Common myeloid progenitor, CD34-positive (primary cell): ENCODE data around the gene ELOVL5.

Experiments used
- CTCF ChIA-PET: fragments of 350-600 bp; sonication (Branson Sonifier 250); formaldehyde crosslinking; loops from one replicate; lab custom pipeline; 2021; ENCODE audit warnings: antibody characterized with exemption; lab: Charles Lee
- POLR2A ChIA-PET: fragments of 350-600 bp; sonication (Branson Sonifier 250); formaldehyde crosslinking; loops from one replicate; lab custom pipeline; 2021; ENCODE audit warnings: antibody characterized with exemption; lab: Charles Lee
- DNase-seq, 3 donors: peaks; one replicate each; pipeline versions ENCODE4 v3.0.0 to v3.0.0-alpha.2; 2013
- H3K27ac ChIP-seq, 2 experiments: 1 replicate in 1 of 2; 2 replicates in 1 of 2; pipeline ENCODE4 v1.7.0; 2013; ENCODE audit warnings: inconsistent platforms in 2 of 2, low read length in 2 of 2, mild to moderate bottlenecking in 2 of 2, low read depth in 1 of 2, moderate library complexity in 1 of 2; ENCODE audit not compliant: severe bottlenecking in 2 of 2, insufficient read depth in 1 of 2, poor library complexity in 1 of 2
- H3K27me3 ChIP-seq, 5 experiments: replicated peaks in 2 of 5; 1 replicate in 3 of 5; 2 replicates in 2 of 5; pipeline versions ENCODE4 v1.6.1 to v1.7.0; 2013; ENCODE audit warnings: low read length in 4 of 5, mild to moderate bottlenecking in 2 of 5, moderate library complexity in 2 of 5, inconsistent platforms in 1 of 5; ENCODE audit not compliant: insufficient read depth in 5 of 5, control insufficient read depth in 4 of 5
- H3K36me3 ChIP-seq, 4 experiments: 1 replicate in 2 of 4; 2 replicates in 2 of 4; pipeline versions ENCODE4 v1.6.1 to v1.7.0; 2013; ENCODE audit warnings: low read length in 3 of 4, control low read depth in 1 of 4, mild to moderate bottlenecking in 1 of 4; ENCODE audit not compliant: control insufficient read depth in 4 of 4, insufficient read depth in 4 of 4
- H3K4me1 ChIP-seq, 4 experiments: 1 replicate in 3 of 4; 2 replicates in 1 of 4; pipeline versions ENCODE4 v1.6.1 to v1.7.1; 2013; ENCODE audit warnings: low read length in 3 of 4, mild to moderate bottlenecking in 3 of 4, control low read depth in 1 of 4, inconsistent platforms in 1 of 4, moderate library complexity in 1 of 4; ENCODE audit not compliant: control insufficient read depth in 4 of 4, insufficient read depth in 4 of 4; ENCODE audit errors: control extremely low read depth in 1 of 4
- H3K4me3 ChIP-seq, 7 experiments: 1 replicate in 4 of 7; 2 replicates in 3 of 7; pipeline versions ENCODE4 v1.5.1 to v1.7.0; 2013; ENCODE audit warnings: mild to moderate bottlenecking in 7 of 7, low read length in 6 of 7, moderate library complexity in 6 of 7, inconsistent platforms in 2 of 7, low read depth in 2 of 7, control low read depth in 1 of 7; ENCODE audit not compliant: insufficient read depth in 4 of 7, control insufficient read depth in 1 of 7; ENCODE audit errors: extremely low read depth in 1 of 7
- H3K9me3 ChIP-seq, 5 experiments: 1 replicate in 4 of 5; 2 replicates in 1 of 5; pipeline versions ENCODE4 v1.6.1 to v1.7.1; 2013; ENCODE audit warnings: low read length in 4 of 5, mild to moderate bottlenecking in 2 of 5, inconsistent platforms in 1 of 5, low read depth in 1 of 5, moderate library complexity in 1 of 5; ENCODE audit not compliant: control insufficient read depth in 4 of 5, insufficient read depth in 2 of 5; ENCODE audit errors: control extremely low read depth in 1 of 5
- WGBS: methylation state at CpG from one replicate; pipeline ENCODE4 v1.1.5; 2013; ENCODE audit not compliant: insufficient coverage; 5-methylcytosine and 5-hydroxymethylcytosine counted together

The ELOVL5 gene

DNA sequence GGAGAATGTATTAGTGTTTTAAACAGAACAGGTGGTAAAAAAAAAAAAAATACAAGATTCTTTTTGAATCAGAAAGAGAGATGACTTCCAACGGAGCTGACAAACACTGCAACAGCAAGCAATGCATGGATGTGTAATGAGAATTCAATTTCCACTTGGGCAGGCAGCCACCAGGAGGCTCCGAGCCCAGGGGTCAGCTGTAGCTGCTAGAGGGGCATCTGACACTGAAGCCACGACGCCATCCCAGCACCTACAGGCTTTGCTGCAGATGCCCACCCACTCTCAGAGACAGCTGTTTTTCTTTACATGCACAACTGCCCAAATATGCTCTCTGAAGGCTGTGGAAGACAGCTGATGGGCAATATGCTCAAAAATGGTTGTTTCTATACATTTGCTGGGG, 75.4 kb downstream of the ELOVL5 start:
- CTCF ChIA-PET: interaction anchor here (0.7 to 2.6 kb wide), 10 partner anchors 9 to 441 kb away, joined by 3 to 6 read pairs (median 4); no protein-coding TSS in a partner anchor
- no peak overlapping the region for H3K27ac ChIP-seq
- no peak overlapping the region for H3K4me3 ChIP-seq
- WGBS: 100% methylated on average over 4 of the region's 4 CpGs
- POLR2A ChIA-PET: no interaction called here
- no peaks in the 10 kb centered on the region for H3K27me3 ChIP-seq
- peaks cover 14 to 95% (median 78%) of the 10 kb centered on the region in 4 experiments for H3K36me3 ChIP-seq
- peaks cover 0 to 2% (median 0%) of the 10 kb centered on the region in 4 experiments for H3K4me1 ChIP-seq
- DNase-seq: no peak
- no peaks in the 10 kb centered on the region for H3K9me3 ChIP-seq

DNA sequence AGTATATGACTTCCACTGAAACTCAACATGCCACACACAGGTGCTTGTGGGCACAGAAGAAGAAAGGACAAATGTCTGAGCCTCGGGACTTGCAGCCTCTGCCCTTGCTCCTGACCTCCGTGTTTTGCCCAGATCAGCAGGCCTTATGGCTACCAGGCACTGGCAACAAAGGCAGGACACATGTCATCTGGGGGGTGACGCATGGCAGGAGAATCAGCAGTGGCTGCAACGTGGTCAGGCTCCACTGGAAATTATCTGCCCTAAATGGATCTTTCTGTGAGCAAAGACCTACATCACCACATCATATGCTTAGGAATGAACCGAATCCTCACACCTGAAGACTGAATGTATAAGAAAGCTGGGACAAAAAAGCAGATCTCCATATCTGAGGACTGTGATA, 78.9 kb downstream of the ELOVL5 start:
- Histone ChIP-seq H3K27me3 (no peaks in the 10 kb centered on the region), H3K36me3 (peaks cover 19 to 91% (median 67%) of the 10 kb centered on the region in 4 experiments), H3K4me3 (no peak overlapping the region), H3K9me3 (no peaks in the 10 kb centered on the region), H3K4me1 (peaks cover 1 to 7% (median 4%) of the 10 kb centered on the region in 4 experiments), H3K27ac (no peak overlapping the region)
- CTCF ChIA-PET: interaction anchor here (1.5 kb wide), 1 partner anchor 29 kb away, joined by 3 read pairs; no protein-coding TSS in a partner anchor
- 100% methylated on average over 4 of the region's 5 CpGs for WGBS
- POLR2A ChIA-PET: no interaction called here
- DNase-seq: no peak

DNA sequence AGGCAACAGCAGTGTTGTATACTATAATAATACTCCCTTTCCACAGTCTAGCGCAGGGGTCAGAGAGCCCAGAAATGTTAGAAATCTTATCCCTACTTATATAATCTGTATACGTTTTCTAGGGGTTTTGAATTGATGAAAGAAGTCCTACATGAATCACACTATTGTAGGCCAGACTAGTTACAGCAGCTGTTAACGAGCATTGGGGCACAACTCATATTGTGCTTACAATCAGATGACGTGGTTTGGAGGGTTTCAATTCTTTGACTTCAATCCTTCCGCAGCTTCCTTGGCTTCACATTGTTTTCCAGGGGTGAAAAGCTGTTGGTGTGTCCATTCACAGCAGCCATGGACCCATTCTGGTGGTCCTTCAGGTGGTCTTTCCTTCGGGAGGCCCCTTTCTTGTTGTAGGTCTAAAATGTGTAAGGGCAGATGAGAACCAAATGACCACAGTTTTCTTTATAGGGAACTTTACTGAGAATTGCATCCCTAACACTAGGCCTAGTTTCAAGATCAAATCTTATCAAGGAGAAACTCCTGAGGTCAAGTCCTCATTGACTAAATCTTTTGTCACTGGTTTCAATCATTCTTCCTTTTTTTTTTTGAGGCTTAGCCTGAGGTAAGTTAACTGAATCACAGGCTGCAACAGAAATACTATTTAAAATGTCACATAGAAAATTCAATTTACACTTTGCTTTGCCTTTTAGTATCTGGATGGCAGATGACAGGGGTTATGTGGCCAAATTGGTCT, 79.7 kb downstream of the ELOVL5 start:
- no peak overlapping the region for H3K27ac ChIP-seq
- POLR2A ChIA-PET: no interaction called here
- no peak overlapping the region for H3K4me3 ChIP-seq
- no peaks in the 10 kb centered on the region for H3K9me3 ChIP-seq
- DNase-seq: no peak
- CTCF ChIA-PET: interaction anchor here (1.4 kb wide), 1 partner anchor 11 kb away, joined by 3 read pairs; no protein-coding TSS in a partner anchor
- 97% methylated on average over 3 of the region's 6 CpGs for WGBS
- peaks cover 2 to 7% (median 4%) of the 10 kb centered on the region in 4 experiments for H3K4me1 ChIP-seq
- H3K27me3 ChIP-seq: no peaks in the 10 kb centered on the region
- H3K36me3 ChIP-seq: peaks cover 14 to 91% (median 69%) of the 10 kb centered on the region in 4 experiments

DNA sequence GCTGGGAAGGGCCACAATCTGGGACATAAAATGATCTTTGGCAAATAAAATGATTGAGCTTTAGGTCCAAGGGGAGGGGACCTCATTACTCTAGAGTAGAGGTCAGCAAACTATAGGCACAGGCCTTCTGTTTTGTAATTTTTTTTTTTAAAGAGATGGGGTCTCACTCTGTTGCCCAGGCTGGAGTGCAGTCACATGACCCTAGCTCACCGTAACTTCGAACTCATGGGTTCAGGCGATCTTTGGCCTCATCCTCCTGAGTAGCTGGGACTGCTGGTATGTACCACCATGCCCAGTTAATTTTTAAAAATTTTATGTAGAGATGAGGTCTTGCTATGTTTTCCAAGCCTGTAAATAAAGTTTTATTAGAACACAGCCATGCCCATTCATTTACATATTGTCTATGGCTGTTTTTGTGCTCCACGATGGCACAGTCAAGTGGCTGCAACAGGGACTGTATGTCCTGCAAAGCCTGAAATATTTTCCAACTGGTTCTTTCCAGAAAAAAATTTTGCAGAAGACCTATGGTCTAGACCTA, 82.1 kb downstream of the ELOVL5 start:
- ChIA-PET CTCF (no interaction called here), POLR2A (no interaction called here)
- H3K4me1 ChIP-seq: peaks cover 2 to 7% (median 4%) of the 10 kb centered on the region in 4 experiments
- no peak overlapping the region for H3K27ac ChIP-seq
- WGBS: 97% methylated on average over 4 of the region's 4 CpGs
- no peak overlapping the region for H3K4me3 ChIP-seq
- H3K36me3 ChIP-seq: peaks cover 10 to 86% (median 65%) of the 10 kb centered on the region in 4 experiments
- no peak for DNase-seq
- H3K27me3 ChIP-seq: no peaks in the 10 kb centered on the region
- no peaks in the 10 kb centered on the region for H3K9me3 ChIP-seq

DNA sequence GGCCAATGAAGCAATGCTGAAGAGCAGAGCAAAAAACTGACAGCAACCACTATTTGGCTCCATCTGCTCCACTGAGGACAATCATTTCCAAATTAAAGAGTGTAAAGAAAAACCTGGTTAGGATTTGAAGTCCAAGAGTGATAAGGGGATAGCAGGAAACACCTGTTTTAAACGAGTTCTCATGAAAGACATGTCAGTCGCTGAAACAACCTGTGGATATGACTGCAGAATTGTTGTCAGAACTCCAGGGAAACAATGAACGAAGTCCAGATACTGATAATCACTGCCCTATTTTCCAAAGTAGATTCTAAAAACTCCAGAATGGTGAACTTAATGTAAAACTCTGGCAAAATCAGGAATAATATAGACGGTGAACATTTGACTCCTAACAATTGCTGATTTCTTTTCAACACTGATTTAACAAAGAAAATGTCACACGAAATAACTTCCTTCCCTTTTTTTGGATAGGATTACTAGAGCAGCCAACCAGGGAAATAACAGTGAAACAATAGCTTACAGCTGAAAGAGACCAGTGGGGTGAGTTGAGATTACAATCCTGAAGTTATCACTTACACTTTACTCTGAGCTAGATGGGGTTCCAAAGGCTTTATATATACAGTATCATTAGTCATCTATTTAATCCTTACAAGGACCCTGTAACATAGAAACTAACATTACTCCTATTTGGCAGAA, 83.7 kb downstream of the ELOVL5 start:
- H3K4me3 ChIP-seq: no peak overlapping the region
- H3K36me3 ChIP-seq: peaks cover 14 to 87% (median 61%) of the 10 kb centered on the region in 4 experiments
- peaks cover 2 to 7% (median 4%) of the 10 kb centered on the region in 4 experiments for H3K4me1 ChIP-seq

DNA sequence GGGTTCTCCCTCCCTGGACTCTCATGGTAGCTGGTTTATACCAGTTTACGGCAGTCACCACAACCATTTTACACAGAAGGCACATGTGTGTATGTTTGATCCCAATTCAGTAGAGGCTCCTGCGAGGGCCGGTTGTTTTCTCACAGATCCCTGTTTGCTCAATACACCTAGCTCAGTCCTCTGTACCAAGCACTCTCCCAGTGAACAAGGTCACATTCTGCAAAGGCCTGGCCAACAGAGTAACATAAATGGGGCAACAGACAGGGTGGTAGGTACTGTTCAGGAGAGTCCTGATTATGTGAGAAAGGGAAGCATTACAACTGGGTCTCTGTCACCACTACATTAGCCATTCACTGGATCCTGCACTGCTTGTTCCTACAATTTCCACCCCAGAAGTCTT, 84.4 kb downstream of the ELOVL5 start:
- peaks cover 18 to 87% (median 58%) of the 10 kb centered on the region in 4 experiments for H3K36me3 ChIP-seq
- no peak overlapping the region for H3K27ac ChIP-seq
- POLR2A ChIA-PET: no interaction called here
- H3K4me1 ChIP-seq: peaks cover 2 to 7% (median 4%) of the 10 kb centered on the region in 4 experiments
- no peaks in the 10 kb centered on the region for H3K27me3 ChIP-seq
- H3K9me3 ChIP-seq: peaks cover 0 to 6% (median under 1%) of the 10 kb centered on the region in 5 experiments
- no peak for DNase-seq
- WGBS: 100% methylated on average over 1 of the region's 3 CpGs
- CTCF ChIA-PET: interaction anchor here (1.4 kb wide), 1 partner anchor 9 kb away, joined by 4 read pairs; no protein-coding TSS in a partner anchor
- no peak overlapping the region for H3K4me3 ChIP-seq

More for the DNA sequence above, 83.7 kb downstream of the ELOVL5 start:
- ChIA-PET POLR2A (no interaction called here), CTCF (interaction anchor here (1.4 kb wide), 1 partner anchor 8 kb away, joined by 4 read pairs; no protein-coding TSS in a partner anchor)
- Histone ChIP-seq H3K27me3 (no peaks in the 10 kb centered on the region), H3K9me3 (no peaks in the 10 kb centered on the region), H3K27ac (no peak overlapping the region)
- peak in 2 of 3 donors; percentile 25 to 31 for DNase-seq
- WGBS: 62% methylated on average over 3 of the region's 5 CpGs
